GM12878 (cell line): ENCODE results near the gene BCAP31. TPM values are rescaled to one million over a fixed set of nuclear protein-coding genes. Genes with fewer than 3 reads are reported as not detected.

ENCODE experiments used
- ATAC-seq: fragments of 200-7000 bp; cut with Tn5 transposase; 3 replicates; pipeline ENCODE4 v1.9.1; 2020; ENCODE audit warnings: mild to moderate bottlenecking, moderate library complexity
- BruUV-seq: library from RNA; stranded (reverse); fragments of 400-500 nt; replicated peaks from 2 replicates; lab custom pipeline; 2021; lab: Mats Ljungman, UMichigan
- CTCF ChIA-PET: fragments of 300-600 bp; sonication (Branson Sonifier 250); formaldehyde crosslinking; extraction: SDS; loops from one replicate; lab custom pipeline; 2021; ENCODE audit warnings: inconsistent platforms; lab: Yijun Ruan, JAX
- POLR2A ChIA-PET: fragments of 350-600 bp; formaldehyde crosslinking; extraction: SDS; loops from one replicate; lab custom pipeline; 2021; ENCODE audit warnings: inconsistent platforms; lab: Charles Lee
- RAD21 ChIA-PET: fragments of 300-600 bp; sonication (Branson Sonifier 250); formaldehyde crosslinking; loops from one replicate; lab custom pipeline; 2023; ENCODE audit warnings: antibody characterized with exemption; ENCODE audit not compliant: unreplicated experiment; lab: Charles Lee
- SMC1A ChIA-PET: fragments of 300-600 bp; sonication (Branson Sonifier 250); formaldehyde crosslinking; loops from one replicate; lab custom pipeline; 2023; ENCODE audit not compliant: unreplicated experiment, uncharacterized antibody; lab: Charles Lee
- DNase-seq: peaks from one replicate; pipeline ENCODE4 v3.0.0-alpha.2; 2011; ENCODE audit warnings: low read depth, low spot score
- FAIRE-seq: peaks from 3 replicates; lab custom pipeline; 2011; peaks lifted over from hg19 to GRCh38; lab: Jason Lieb, UNC
- H2AFZ ChIP-seq: 2 replicates; pipeline ENCODE4 v1.6.0; 2011; ENCODE audit warnings: low read depth, low read length, control low read depth; ENCODE audit not compliant: control insufficient read depth
- H3K27ac ChIP-seq: 2 replicates; pipeline ENCODE4 v1.5.1; 2011; ENCODE audit warnings: control low read depth; ENCODE audit not compliant: control insufficient read depth, insufficient read depth
- H3K27me3 ChIP-seq, 2 experiments: replicated peaks in 1 of 2; 2 replicates each; pipeline versions ENCODE4 v1.6.0 to v1.6.1; 2011; ENCODE audit warnings: low read length in 1 of 2; ENCODE audit not compliant: control insufficient read depth in 2 of 2, insufficient read depth in 2 of 2
- H3K36me3 ChIP-seq, 2 experiments: 2 replicates each; pipeline ENCODE4 v1.5.1; 2011; ENCODE audit warnings: low read length in 1 of 2; ENCODE audit not compliant: control insufficient read depth in 2 of 2, insufficient read depth in 2 of 2
- H3K4me1 ChIP-seq: 2 replicates; pipeline ENCODE4 v1.6.1; 2011; ENCODE audit warnings: mild to moderate bottlenecking, low read length, moderate library complexity, mixed read lengths; ENCODE audit not compliant: control insufficient read depth, insufficient read depth
- H3K4me2 ChIP-seq: 2 replicates; pipeline ENCODE4 v1.6.0; 2011; ENCODE audit warnings: control low read depth; ENCODE audit not compliant: control insufficient read depth, insufficient read depth
- H3K4me3 ChIP-seq: fragments of 200-600 bp; sonication (generic); 2 replicates; pipeline ENCODE4 v1.5.1; 2016
- H3K79me2 ChIP-seq: 2 replicates; pipeline ENCODE4 v1.6.0; 2011; ENCODE audit warnings: low read length; ENCODE audit not compliant: control insufficient read depth, insufficient read depth
- H3K9ac ChIP-seq: 2 replicates; pipeline ENCODE4 v1.8.0; 2011; ENCODE audit warnings: low read length, control low read depth, mixed read lengths; ENCODE audit not compliant: control insufficient read depth, insufficient read depth
- H3K9me3 ChIP-seq: replicated peaks from 3 replicates; pipeline ENCODE4 v1.5.1; 2011; ENCODE audit warnings: mild to moderate bottlenecking, low read length; ENCODE audit not compliant: control insufficient read depth, insufficient read depth
- H4K20me1 ChIP-seq: 2 replicates; pipeline ENCODE4 v1.6.0; 2011; ENCODE audit not compliant: control insufficient read depth, insufficient read depth
- EP300 ChIP-seq, 2 experiments: fragments of 150-350 bp in 1 of 2; IDR thresholded peaks; 2 replicates each; pipeline ENCODE4 v1.6.1; 2011 to 2012; ENCODE audit warnings: low read depth in 2 of 2, low read length in 2 of 2, borderline replicate concordance in 1 of 2, improper control_type of control experiment in 1 of 2, inconsistent platforms in 1 of 2; ENCODE audit not compliant: control insufficient read depth in 1 of 2
- IRF4 ChIP-seq: IDR thresholded peaks from 2 replicates; pipeline ENCODE4 v1.6.1; 2011; ENCODE audit warnings: low read depth, low read length
- KAT2A ChIP-seq: conservative IDR thresholded peaks from 2 replicates; pipeline ENCODE4 v1.6.1; 2011; ENCODE audit warnings: low read depth, low read length; ENCODE audit not compliant: control insufficient read depth
- MTA2 ChIP-seq: fragments of 450-650 bp; IDR thresholded peaks from 2 replicates; pipeline ENCODE4 v1.6.1; 2016; ENCODE audit warnings: low read depth, mild to moderate bottlenecking, moderate library complexity
- NFYB ChIP-seq: IDR thresholded peaks from 2 replicates; pipeline ENCODE4 v1.6.1; 2011; ENCODE audit warnings: low read depth, mild to moderate bottlenecking, low read length, improper control_type of control experiment, moderate library complexity; ENCODE audit not compliant: insufficient read depth
- NR2C2 ChIP-seq: IDR thresholded peaks from 2 replicates; pipeline ENCODE4 v1.6.1; 2011; ENCODE audit warnings: borderline replicate concordance, low read depth; ENCODE audit not compliant: control insufficient read depth, insufficient read length
- WGBS: methylation state at CpG from one replicate; pipeline ENCODE4 v1.1.6; 2016; ENCODE audit warnings: low lambda C conversion rate; ENCODE audit not compliant: insufficient replicate concordance, insufficient coverage; ENCODE audit errors: missing lambda C conversion rate; 5-methylcytosine and 5-hydroxymethylcytosine counted together
- in situ Hi-C: fragments of 300-500 bp; cut with MboI; formaldehyde crosslinking; loops from 9 replicates; pipeline ENCODE4 v1.14.3; 2018; ENCODE audit warnings: mixed read lengths
- intact Hi-C: fragments of 100-400 bp; cut with micrococcal nuclease; formaldehyde crosslinking; loops from one replicate; pipeline ENCODE4 v1.14.2; 2022; ENCODE audit not compliant: unreplicated experiment
- polyA plus RNA-seq, 11 experiments: library from polyadenylated mRNA; depleted of rRNA in 4 of 11; unstranded in 6 of 11; stranded (reverse) in 5 of 11; fragments of >200 nt; fragmentation: Nextera tagmentation in 4 of 11; fragmentation: Illumina TruSeq in 1 of 11; extraction: Ambion mirVana in 4 of 11; extraction: Trizol in 1 of 11; gene quantifications; 1 replicate in 1 of 11; 2 replicates in 10 of 11; pipeline versions ENCODE4 v1.2.1 to v1.2.3, GENCODE V29; 2011 to 2016; ENCODE audit warnings: inconsistent platforms in 2 of 11, missing spikeins in 2 of 11, low read depth in 1 of 11
- total RNA-seq, 4 experiments: library from RNA; depleted of rRNA in 3 of 4; stranded (reverse); fragments of >200 nt in 3 of 4; fragmentation: Illumina TruSeq in 1 of 4; extraction: Trizol in 1 of 4; gene quantifications; 2 replicates each; pipeline versions ENCODE4 v1.2.1 to v1.2.3, GENCODE V29; 2013 to 2021
- TF ChIP-seq, protein P1 (sequence below): fragments of 450-650 bp; formaldehyde crosslinking; IDR thresholded peaks from 2 replicates; pipeline ENCODE4 v1.5.0; 2022; ENCODE audit warnings: mild to moderate bottlenecking, missing genetic modification characterization
- TF ChIP-seq, protein P2 (sequence below): fragments of 450-650 bp; IDR thresholded peaks from 2 replicates; pipeline ENCODE4 v1.6.1; 2017; ENCODE audit warnings: mild to moderate bottlenecking, moderate library complexity

The BCAP31 gene
- total and polyA plus RNA-seq, 10 of the 15 experiments (the other 5 are each of a cell fraction or from before 2014, with no cell fraction given) = 63.1 to 246 (median 95.6) TPM

DNA sequence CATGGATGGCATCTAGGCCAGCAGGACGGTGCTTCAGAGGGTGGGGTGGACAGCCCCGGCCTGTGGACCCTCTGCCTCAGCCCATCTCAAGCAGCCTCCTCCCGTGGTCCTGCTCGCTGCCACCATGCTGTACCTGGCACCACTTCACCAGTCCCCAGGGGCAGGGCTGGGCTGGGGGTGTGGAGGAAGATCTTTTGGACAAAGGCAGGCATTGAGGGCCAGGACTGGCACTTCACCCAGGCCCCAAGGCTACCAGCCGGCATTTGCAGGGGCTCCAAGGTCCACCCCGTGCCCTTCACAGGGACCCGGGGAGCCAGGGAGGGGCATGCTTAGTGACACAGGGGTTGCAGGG lies 40.6 kb upstream of the BCAP31 start:
- RAD21 ChIA-PET = interaction anchor here (0.5 kb wide), 1 partner anchor 181 kb away, joined by 3 read pairs; no protein-coding TSS in a partner anchor
- Histone ChIP-seq H3K27me3 (no peaks in the 10 kb centered on the region), H3K36me3 (no peaks in the 10 kb centered on the region), H3K4me1 (no peaks in the 10 kb centered on the region), H3K9me3 (no peaks in the 10 kb centered on the region; the same call in 2 of the 3 replicates), H3K9ac (no peak overlapping the region), H3K79me2 (no peaks in the 10 kb centered on the region), H3K4me2 (no peak overlapping the region), H2AFZ (no peak overlapping the region), H3K27ac (no peak overlapping the region), H3K4me3 (no peak overlapping the region), H4K20me1 (no peaks in the 10 kb centered on the region)
- no TSS peak for BruUV-seq
- POLR2A ChIA-PET = no interaction called here
- TF ChIP-seq, protein P1, sequence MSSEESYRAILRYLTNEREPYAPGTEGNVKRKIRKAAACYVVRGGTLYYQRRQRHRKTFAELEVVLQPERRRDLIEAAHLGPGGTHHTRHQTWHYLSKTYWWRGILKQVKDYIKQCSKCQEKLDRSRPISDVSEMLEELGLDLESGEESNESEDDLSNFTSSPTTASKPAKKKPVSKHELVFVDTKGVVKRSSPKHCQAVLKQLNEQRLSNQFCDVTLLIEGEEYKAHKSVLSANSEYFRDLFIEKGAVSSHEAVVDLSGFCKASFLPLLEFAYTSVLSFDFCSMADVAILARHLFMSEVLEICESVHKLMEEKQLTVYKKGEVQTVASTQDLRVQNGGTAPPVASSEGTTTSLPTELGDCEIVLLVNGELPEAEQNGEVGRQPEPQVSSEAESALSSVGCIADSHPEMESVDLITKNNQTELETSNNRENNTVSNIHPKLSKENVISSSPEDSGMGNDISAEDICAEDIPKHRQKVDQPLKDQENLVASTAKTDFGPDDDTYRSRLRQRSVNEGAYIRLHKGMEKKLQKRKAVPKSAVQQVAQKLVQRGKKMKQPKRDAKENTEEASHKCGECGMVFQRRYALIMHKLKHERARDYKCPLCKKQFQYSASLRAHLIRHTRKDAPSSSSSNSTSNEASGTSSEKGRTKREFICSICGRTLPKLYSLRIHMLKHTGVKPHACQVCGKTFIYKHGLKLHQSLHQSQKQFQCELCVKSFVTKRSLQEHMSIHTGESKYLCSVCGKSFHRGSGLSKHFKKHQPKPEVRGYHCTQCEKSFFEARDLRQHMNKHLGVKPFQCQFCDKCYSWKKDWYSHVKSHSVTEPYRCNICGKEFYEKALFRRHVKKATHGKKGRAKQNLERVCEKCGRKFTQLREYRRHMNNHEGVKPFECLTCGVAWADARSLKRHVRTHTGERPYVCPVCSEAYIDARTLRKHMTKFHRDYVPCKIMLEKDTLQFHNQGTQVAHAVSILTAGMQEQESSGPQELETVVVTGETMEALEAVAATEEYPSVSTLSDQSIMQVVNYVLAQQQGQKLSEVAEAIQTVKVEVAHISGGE = no peak
- TF ChIP-seq, protein P2, sequence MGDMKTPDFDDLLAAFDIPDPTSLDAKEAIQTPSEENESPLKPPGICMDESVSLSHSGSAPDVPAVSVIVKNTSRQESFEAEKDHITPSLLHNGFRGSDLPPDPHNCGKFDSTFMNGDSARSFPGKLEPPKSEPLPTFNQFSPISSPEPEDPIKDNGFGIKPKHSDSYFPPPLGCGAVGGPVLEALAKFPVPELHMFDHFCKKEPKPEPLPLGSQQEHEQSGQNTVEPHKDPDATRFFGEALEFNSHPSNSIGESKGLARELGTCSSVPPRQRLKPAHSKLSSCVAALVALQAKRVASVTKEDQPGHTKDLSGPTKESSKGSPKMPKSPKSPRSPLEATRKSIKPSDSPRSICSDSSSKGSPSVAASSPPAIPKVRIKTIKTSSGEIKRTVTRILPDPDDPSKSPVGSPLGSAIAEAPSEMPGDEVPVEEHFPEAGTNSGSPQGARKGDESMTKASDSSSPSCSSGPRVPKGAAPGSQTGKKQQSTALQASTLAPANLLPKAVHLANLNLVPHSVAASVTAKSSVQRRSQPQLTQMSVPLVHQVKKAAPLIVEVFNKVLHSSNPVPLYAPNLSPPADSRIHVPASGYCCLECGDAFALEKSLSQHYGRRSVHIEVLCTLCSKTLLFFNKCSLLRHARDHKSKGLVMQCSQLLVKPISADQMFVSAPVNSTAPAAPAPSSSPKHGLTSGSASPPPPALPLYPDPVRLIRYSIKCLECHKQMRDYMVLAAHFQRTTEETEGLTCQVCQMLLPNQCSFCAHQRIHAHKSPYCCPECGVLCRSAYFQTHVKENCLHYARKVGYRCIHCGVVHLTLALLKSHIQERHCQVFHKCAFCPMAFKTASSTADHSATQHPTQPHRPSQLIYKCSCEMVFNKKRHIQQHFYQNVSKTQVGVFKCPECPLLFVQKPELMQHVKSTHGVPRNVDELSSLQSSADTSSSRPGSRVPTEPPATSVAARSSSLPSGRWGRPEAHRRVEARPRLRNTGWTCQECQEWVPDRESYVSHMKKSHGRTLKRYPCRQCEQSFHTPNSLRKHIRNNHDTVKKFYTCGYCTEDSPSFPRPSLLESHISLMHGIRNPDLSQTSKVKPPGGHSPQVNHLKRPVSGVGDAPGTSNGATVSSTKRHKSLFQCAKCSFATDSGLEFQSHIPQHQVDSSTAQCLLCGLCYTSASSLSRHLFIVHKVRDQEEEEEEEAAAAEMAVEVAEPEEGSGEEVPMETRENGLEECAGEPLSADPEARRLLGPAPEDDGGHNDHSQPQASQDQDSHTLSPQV = no peak
- no peak for TF ChIP-seq NR2C2
- TF ChIP-seq KAT2A = no peak
- TF ChIP-seq NFYB = no peak
- no peak for TF ChIP-seq MTA2
- no peak for TF ChIP-seq IRF4
- no peak for TF ChIP-seq EP300 (IDR thresholded peaks at IDR 0.05; ENCODE audit: borderline replicate concordance in 1 of 2, control insufficient read depth in 1 of 2, low read depth in 2 of 2, low read length in 2 of 2)
- DNase-seq = no peak
- WGBS = 53% methylated on average over 7 of the region's 7 CpGs
- SMC1A ChIA-PET = no interaction called here
- no peak for FAIRE-seq
- ATAC-seq = no peak; the same call in 2 of the 3 replicates
- CTCF ChIA-PET = interaction anchor here (1.7 to 2.3 kb wide), 2 partner anchors 164 to 183 kb away, joined by 5 to 26 read pairs; no protein-coding TSS in a partner anchor
- intact Hi-C loops = loop anchor here (1.0 to 5.0 kb wide), 3 partner anchors 183 to 288 kb away; no protein-coding TSS in a partner anchor
- in situ Hi-C loops = loop anchor here (5.0 kb wide), 1 partner anchor 198 kb away; no protein-coding TSS in a partner anchor
